Stimulated activated CD8-positive, alpha-beta memory T cell treated with anti-CD3 and anti-CD28 coated beads, Interleukin-4, amount 100 ng/mL, for 24 hours (primary cell): Measurements from ENCODE around the gene SCUBE1.

Experiments used
- DNase-seq: peaks from one replicate; pipeline ENCODE4 v3.0.0-alpha.2; 2020; ENCODE audit warnings: low read depth

SCUBE1 gene

GRCh38 chr22:43257549-43257948 lies 85.6 kb downstream of the SCUBE1 start:
- no peak for DNase-seq

GRCh38 chr22:43256976-43257545 lies 86.1 kb downstream of the SCUBE1 start:
- no peak for DNase-seq

DNA sequence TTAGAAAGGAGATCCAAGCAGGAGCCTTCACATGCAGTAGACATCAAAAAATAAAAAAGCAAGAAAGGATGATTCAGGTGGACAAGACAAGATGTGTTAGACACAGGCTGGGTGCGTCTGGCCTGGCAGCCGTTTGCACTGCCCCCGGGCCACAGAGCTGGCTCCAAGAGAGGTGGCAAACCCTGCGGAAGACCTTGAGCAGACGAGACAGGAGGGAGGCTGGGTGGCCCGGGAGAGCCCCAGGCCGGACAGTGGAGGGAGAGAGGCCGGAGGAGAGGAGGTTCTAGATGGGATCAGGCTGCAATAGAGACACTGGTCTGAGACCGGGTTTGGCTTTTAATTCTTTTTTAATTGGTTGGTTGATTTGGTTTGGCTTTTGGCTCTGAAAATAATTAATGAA lies 86.6 kb downstream of the SCUBE1 start:
- no peak for DNase-seq

DNA sequence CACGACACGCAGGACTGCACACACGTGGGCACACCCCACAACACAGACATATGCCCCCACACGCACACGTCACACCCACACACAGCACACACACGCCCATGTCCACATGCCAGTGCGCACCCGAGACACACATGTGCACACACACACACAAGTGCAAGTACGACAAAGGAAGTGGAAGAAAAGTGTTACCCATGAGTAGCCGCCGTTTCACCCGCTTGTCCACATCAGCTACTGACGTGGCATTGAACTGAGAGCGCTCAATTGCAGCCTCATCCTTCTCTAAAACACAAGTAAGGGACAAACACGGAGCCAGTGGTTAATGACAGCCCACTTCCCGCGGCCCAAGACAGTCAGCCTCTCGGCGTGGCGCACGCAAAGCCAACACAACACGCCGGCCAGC lies 87.9 kb downstream of the SCUBE1 start:
- no peak for DNase-seq

DNA sequence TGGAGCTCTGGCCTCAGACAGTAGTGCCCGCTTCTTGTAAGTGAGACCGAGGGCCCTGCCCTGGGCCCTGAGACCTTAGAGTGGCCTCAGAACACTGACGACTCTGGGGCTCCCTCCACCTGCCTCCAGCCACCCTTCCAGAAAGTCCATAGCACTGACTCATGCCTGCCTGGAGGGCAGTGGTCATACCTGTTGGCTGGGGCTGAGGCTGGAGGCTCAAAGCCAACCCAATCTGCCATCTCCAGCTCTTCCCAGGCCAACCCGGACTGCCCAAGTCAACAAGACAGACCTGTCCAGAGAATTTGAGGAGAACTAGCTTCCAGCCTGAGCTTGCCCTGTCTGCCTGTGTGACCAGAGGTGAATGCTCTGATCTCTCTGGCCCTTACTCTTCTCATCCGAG lies 89.3 kb downstream of the SCUBE1 start:
- no peak for DNase-seq

GRCh38 chr22:43252319-43252718 lies 90.9 kb downstream of the SCUBE1 start:
- no peak for DNase-seq

- no peak for DNase-seq
Observed at GRCh38 chr22:43249789-43250471, 93.2 kb downstream of the SCUBE1 start.

DNA sequence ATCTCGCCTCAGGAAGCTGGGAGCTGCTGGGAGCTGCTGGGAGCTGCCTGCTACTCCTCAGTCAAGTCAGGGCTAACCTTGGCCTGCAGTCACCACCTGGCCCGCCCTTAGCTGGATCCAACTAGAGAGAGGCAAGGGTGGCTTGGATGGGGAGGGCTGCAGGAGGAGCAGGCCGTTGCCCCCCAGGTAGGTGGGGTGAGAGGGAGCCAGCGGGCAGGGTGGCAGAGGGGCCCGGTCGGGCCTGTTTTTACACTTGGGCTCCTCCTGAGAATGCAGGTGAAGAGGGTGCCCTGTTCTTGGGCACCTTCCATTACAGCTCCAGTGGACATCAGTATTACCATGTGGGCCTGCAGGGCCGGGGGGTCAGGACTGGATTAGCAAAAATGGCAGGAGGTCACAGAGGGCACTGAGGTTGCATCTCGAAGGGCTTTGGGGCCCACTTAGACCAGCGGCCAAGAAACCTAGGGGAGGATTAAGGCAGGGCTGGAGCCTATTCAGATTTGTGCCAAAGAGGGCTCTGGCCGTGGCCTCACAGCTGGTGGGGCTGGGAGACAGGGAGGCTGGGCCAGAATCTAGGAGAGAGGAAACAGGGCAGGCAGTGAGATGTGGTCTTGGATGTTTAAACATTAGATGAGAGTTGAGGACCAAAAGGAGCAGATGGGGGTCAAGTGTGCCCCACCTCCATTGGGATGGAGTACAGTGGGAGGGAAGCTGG lies 95.5 kb downstream of the SCUBE1 start:
- no peak for DNase-seq

GRCh38 chr22:43246188-43246587 lies 97.0 kb downstream of the SCUBE1 start:
- DNase-seq: no peak

- no peak for DNase-seq
Observed at GRCh38 chr22:43245717-43246116, 97.5 kb downstream of the SCUBE1 start.

GRCh38 chr22:43244803-43245527 lies 98.2 kb downstream of the SCUBE1 start:
- no peak for DNase-seq

GRCh38 chr22:43244402-43244801 lies 98.8 kb downstream of the SCUBE1 start:
- no peak for DNase-seq

DNA sequence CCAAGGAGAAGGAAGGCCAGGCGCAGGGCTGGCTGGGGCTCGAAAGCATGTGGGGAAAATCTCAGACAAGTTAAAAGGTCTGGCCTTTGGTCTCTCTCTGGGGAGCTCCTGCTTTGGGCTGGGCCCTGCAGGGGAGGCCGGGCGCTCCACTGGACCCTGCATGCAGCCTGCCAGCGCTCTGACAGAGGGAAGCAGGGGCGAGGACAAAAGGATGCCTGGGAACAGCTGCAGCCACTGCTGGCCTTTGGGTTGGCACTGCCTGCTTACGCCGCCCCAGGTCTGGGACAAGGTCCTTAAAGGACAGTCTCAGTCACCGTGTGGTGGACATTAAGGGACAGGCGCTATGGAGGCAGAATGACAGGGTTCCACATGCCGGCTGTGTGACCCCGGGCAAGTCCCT lies 99.8 kb downstream of the SCUBE1 start:
- no peak for DNase-seq

DNA sequence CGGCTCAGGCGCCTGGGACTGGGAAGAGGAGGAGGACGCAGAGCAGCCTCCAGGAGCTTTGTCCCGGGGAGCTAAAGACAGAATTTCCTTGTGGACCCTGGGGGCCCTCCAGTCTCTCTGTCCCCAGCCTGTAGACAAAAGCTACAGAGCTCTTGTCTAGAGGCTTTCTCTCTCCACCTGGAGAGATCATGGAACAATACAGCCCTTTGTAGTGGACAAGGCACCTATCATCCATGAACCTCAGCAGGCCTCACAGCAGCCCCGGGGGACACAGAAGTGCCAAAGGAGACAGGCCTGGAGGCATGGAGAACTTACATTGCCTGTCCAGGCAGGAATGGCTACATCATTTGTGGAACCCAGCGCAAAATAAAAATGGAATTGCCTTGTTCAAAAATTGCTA lies 100.5 kb downstream of the SCUBE1 start:
- no peak for DNase-seq

DNA sequence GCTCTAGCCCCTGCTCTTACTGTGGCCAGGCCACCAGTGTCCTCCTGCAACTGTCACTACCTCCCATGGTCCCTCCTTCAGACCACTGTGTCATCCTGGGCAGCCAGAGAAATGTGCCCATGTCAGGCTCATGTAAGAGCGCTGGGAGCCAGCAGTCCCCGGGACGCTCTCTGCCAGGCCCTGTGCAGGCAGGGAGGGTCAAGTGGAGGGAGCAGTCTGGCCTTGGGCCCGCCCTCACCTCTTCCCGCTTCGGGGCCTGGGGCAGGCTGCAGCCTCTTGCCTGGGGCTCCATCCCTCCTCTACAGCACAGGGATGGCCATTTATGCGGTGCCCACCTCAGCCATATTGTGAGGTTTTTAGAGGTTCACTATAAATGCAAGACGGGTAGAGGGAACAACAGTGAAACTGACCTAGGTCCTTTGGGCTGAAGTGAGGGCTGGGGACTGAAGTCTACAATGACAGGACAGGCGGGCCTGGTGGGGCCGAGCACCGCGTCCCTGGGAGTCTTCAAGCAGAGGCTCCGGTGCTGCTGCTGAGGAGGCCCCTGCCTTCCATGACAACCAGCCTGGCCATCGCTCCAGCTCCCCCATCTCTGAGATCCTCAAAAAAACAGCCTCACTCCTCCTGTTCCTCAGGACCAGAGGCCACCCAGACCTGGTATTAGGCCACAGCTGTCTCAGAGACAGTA lies 101.3 kb downstream of the SCUBE1 start:
- no peak for DNase-seq

DNA sequence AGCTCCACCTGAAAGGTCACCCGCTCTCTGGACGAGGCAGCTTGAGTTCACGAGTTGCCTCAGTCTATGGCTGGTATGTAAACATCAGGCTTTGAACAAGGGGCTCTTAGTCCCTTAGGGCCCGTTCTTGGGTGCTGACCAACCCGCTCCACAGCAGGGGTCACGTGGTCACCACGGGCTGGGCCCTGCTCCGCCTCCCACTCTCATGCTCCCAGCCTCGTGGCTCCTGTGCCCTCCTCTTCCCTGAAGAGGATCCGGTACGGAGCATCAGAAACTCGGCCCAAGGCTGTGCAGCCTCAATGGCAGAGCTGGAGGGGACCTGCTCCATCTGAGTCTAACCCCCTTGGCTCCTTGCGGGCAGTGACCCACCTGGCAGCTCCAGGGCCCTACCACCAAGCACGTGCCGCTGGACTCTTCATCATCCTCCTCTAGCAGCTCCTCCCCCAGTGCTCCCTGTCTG lies 102.0 kb downstream of the SCUBE1 start:
- DNase-seq: no peak

DNA sequence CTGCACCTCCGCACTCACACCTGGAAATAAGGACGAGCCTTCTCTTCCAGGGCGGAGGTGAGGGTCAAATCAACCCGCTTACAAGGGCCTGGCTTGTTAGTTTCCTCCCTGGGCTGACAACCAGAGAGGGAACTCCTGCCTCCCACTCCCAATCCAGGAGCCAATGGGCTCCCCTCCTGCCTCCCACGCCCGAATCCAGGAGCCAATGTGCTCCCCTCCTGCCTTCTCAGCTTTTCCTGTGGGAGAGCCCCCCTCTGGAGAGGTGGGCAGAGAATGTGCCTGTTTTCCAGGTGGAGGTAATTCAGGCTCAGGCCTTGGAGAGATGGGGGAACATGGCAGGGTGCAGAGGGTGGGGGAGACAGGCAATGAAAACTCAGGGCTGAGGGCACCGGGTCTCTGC lies 102.6 kb downstream of the SCUBE1 start:
- DNase-seq: no peak

DNA sequence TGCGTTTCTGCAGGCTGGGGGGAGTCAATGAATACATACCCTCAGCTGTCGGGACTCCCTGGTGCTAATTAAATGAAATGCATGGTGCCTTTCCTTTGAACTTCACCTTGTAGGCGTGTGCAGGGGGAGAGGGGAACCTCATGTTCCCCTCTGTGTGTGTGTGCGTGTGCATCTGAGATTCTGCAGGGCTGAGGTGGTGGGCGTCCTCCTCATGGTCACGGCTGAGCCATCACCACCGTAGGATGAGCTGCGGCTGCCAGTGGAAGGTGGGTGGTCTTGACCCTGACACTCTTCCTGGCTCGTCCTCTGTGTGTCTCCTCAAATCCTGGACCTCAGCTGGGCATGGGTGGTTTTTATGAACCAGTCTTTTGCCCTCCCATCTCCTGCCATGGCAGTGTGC lies 103.2 kb downstream of the SCUBE1 start:
- no peak for DNase-seq

- no peak for DNase-seq
Observed at GRCh38 chr22:43239193-43239780, 103.9 kb downstream of the SCUBE1 start.

GRCh38 chr22:43238526-43239006 lies 104.6 kb downstream of the SCUBE1 start:
- DNase-seq: no peak

- no peak for DNase-seq
Observed at GRCh38 chr22:43237280-43237679, 105.9 kb downstream of the SCUBE1 start.
